ENCODE results near the gene ADGRB3.
A peak's percentile ranks its signal among the peaks of the same experiment; 100 is the strongest.
"Not testable (repeated sequence)": the region's sequence is repeated elsewhere in the genome, so short reads cannot be mapped to it uniquely, and the experiment has no call there.

The ADGRB3 gene

DNA sequence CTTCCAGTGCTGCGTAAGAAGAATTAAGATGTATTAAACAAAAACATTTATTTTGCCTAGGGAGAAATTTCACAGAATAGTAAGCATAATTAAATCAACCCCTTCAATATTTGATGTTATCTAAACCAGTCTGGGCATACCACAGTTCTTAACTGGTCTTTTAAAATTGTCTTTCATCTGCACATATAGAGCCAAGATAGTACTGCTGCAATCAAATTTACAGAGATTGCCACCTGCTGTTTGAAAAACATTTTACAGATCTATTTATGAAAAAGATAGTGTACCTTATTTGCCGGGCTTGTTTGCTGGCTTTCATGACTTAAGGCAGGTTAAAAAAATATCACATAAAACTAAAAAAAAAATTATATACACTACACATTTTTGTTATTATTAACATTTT is 323.2 kb downstream of the ADGRB3 start:
- no peak for DNase-seq (ENCODE audit: low spot score)

DNA sequence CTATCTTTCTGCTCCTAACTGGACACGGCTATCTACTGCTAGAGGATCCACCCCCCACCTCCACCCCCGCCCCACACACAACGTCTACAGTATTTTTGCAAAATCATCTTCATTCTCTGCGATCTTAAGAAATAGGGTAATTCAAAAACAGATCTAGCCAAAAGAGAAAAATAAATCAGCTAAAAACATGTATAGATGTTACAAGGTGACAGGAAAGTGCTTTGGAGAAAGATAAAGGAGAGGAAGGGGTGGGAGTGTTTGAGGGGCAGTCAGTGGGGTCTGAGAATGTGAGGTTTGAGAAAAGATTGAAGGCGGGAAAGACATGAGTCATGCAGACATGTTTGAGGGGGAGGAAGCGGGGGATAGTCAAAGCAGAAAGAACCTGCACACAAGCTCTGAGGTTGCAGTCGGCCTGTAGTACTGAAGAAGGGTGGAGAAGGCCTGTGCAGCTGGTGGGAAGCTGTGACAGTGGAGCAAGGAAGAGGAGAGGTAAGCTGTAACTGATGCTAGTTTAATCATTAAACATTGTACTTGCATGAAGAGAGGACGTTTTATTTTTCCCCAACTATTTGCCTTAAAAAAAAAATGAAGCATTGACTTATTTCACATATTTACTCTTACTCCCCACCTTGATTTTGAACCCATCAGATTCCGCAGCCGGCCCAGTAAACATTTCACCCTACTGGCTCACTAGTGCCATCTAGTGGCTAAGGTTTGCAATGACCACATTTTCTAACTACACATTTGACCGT is 332.6 kb downstream of the ADGRB3 start:
- DNase-seq (ENCODE audit: low spot score), result peak; percentile 75

DNA sequence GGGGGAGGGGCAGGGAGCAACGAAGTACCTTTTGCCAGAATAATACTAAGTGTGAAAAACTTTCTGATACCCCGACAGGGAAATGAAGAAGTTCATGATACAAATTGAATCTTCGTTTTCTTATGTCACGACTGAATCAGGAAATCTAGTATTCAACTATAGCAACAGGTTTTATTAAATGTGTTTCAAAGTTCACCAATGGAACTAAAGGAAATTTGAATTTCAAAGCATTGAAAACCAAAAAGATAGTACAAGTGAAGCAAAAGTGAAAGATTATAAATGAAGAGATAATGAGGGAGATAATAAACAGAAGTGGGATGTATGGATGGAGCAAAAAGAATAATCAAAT is 333.2 kb downstream of the ADGRB3 start:
- DNase-seq (ENCODE audit: low spot score), result no peak

DNA sequence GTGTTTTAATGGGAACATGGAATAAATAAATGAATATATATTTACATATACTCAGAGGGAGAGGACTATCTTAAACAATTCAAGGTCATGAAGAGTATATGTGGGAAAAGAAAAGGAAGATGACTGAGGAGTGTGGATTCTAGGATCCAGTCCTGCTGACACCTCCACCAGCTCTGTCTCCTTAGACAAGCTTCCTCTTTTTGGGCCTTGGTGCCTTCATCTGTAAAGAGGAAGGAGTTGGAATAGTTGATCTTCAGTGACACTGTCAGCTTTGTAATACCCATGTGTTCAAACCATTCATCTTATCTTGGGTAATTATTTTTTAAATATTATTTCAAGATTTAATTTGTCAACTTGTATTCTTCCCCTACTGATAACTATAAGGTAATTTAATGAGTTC is 338.0 kb downstream of the ADGRB3 start:
- DNase-seq (ENCODE audit: low spot score), result no peak

DNA sequence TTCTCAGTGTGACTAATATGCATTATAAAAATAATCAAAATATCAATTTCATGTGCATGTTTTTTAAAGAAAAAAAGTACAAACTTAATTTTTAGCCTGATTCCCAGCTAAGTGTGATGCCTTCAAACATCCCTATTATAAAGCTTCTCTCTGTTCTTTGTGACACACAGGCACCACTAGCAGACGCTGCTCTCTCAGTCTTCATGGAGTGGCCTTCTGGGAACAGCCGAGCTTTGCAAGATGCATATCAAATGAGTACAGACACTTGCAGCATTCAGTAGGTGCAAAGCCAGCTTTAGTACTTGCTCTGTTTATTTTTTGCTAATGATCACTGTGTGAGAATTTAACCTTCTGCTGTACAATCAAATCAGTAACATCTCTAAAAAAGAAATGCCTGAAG is 340.0 kb downstream of the ADGRB3 start:
- no peak for DNase-seq (ENCODE audit: low spot score)

DNA sequence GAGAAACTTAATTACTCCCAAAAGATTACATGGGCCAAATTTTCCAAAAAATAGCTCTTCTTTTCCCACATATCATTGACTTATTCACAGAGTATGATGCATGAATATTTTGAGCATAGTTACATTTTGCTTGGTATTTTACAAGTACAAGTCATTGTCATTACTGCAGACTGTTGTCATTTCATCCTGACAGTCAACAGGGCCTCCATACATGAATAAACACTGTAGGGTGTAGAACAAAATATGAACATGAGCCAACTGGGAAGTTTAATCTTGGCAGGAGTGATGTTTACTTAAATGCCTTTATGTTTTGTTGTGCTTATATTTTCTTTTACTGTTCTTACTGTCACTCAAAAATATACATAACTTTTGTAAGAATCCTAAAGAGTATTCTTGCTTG is 340.7 kb downstream of the ADGRB3 start:
- DNase-seq (ENCODE audit: low spot score), result no peak

DNA sequence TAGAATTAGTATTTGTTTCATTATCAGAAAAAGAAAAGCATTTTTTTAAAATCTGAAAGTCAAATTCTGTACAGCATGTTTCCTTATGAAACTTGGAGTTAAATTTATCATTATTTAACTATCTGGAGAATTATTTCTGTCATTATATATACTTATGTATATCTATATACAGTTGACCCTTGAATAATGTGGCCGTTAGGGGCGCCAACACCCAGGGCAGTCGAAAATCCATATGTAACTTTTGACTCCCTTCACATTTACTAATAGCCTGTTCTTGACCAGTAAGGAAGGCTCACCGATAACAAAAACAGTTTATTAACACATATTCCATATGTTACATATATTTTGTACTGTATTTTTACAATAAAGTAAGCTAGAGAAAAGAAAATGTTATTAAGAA is 341.2 kb downstream of the ADGRB3 start:
- DNase-seq (ENCODE audit: low spot score), result no peak

DNA sequence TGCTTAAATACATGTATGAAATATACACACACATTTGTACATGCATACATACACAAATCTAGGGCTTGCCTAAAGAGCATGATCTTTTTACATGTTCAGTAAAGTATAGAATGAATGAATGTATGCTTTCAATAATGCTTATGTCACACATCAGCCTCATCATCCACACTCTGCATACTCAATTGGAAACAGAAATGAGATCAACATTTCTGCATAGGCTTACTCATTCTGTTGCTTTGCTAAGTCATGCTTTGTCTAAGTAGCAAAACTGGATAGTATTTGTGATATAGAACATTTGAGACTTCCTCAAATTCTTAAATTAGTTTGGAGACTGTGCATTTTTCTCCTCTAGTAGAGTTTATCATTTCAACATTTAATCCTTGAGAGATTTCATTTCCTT is 343.3 kb downstream of the ADGRB3 start:
- DNase-seq (ENCODE audit: low spot score), result no peak

DNA sequence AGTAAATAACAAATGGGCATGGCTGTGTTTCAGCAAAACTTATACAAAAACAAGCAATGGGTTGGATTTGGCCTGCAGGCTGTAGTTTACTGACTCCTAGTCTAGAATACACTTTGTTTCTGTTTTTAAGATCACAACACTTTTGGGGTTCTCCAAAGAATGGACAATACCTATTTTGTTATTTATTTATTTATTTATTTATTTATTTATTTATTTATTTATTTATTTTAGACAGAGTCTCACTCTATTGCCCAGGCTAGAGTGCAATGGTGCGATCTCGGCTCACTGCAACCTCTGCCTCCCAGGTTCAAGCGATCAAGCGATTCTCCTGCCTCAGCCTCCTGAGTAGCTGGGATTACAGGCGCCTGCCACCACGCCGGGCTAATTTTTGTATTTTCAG is 346.6 kb downstream of the ADGRB3 start:
- DNase-seq (ENCODE audit: low spot score), result not testable (repeated sequence)

DNA sequence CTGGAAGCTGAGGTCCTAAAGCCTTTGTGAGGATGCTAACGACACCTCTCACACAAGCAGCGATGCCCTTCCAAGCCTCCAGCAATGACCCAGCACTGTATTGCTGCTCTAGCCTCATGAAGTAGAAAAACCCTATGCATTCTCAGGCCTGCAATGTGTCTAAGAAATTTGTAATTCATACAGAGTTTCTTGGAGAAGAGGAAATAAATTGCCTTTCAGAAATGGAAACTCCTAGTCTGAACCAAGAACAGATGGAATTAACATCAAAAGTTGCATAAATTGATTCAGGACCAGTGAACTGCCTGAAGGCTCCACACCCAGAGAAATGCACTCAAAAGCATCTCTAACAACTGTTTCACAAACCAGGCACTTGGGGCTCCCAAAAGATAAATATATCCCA is 353.6 kb downstream of the ADGRB3 start:
- DNase-seq (ENCODE audit: low spot score), result no peak

DNA sequence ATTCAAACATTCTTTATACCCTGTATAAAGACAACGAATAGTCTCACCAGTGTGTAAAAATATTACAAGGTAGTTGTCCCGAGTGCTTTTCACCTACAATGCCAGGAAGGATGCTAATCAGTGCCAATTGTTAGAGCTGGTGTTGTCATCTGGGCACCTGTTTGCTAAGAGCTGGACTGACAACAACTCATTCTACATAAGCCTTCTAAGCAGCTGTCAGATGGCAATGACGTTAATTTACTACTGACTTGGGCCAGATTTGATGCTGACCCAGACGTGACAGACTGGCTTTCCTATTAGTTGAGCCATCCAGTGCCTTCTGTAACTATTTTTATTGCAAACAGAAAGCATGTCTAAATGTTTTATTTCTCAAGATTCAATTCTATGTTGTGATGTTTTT is 355.2 kb downstream of the ADGRB3 start:
- DNase-seq (ENCODE audit: low spot score), result no peak

DNA sequence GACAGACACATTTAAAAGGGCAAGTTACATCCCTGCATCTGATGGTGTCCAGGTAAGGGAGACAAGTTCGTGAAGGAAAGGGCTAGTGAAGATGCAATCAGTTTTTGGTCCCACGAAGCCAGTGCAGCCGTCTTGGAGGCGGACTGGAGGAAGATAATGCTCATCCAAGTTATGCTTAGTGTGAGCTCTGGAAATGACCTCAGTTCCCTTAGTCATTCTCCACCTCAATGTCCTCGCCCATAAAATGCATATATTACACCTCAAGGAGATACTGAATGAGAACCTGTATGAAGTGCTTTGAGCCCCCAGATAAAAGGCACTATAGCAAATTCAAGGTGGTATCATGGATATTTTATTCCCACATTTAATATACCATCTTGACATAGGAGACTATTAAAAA is 358.8 kb downstream of the ADGRB3 start:
- no peak for DNase-seq (ENCODE audit: low spot score)

DNA sequence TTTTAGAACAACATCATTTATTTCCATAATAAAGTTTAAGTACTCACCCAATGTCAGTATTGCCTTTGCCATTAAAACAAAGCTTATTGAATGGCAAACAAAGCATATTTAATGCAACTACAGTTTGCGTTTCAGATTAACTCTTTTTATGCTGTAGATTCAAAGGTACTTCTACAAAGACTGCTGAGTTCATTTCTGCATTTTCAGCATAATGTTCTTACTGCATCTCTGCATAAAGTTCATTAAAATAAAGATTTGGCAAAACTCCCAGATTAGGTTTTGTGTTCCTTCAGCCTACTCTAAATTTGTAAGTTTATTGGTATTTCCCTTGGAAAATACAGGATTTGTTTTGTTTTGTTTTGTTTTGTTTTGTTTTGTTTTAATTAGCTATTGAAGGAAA is 359.4 kb downstream of the ADGRB3 start:
- no peak for DNase-seq (ENCODE audit: low spot score)

DNA sequence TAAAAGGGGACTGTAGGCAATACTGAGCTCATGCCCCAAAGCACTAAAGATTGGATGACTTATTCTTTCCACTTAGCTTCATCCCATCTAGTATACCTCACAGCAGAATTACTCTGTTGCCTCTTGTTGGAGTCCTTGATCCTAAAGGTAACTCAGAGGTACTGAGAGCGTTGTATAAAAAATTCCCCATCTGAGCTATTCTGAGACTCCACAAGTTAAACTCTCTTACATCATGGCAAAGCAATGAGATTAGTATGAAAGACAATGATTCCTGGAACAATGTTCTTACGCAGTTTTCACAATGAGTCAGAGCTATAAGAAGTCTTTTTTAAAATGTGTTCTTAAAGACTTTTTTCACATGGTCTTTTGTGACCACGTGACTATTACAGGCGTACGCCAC is 370.1 kb downstream of the ADGRB3 start:
- no peak for DNase-seq (ENCODE audit: low spot score)

DNA sequence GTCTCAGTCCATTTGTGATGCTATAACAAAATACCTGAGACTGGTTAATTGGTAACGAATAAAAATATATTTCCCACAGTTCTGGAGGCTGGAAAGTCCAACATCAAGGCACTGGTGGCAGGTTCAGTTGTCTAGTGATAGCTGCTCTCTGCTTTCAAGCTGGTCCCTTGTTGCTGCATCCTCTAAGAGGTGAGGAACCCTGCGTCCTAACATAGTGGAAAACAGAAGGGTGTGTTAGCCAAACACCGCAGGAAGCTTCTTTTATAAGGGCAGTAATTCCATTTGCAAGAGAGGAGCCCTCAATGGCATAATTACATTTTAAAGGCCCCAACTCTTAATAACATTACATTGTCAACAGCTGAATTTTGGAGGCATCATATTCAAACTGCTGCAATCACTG is 372.7 kb downstream of the ADGRB3 start:
- DNase-seq (ENCODE audit: low spot score), result no peak

DNA sequence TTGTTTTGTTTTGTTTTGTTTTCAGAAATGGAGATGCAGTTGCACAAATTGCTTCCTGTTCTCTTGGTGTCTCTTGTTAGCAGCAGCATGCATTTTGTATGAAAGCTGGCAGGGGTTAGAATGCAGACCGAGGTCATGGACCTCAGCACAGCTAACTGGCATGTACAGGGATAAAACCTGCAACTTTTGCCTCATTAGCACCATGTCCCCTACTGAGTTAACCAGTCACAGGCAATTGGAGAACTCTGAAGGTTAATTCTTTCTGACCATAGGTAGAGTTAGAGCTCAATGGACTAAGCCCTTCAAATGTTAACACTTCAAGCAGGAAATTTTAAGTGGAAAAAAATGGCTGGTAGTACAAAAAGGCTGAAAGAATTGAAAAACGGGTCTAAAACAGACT is 377.1 kb downstream of the ADGRB3 start:
- no peak for DNase-seq (ENCODE audit: low spot score)

DNA sequence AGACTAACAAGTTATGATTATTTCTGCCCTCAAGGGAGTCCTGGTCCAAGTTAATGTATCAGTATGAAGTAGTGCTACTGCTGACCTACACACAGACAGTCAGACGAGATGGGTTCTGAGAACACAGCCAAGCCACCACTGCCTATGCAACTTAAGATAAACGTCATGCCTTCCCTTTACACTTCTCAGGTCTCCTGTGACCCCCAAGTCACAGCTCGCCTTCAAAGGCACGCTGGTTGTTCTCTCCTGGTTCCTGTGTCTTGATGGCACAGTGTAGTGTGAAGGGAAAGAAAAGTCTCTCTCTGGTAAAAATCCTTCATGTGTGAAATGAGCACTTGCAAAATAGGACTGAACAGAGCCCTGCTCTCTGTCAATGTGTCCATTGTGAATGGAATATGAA is 377.8 kb downstream of the ADGRB3 start:
- no peak for DNase-seq (ENCODE audit: low spot score)

DNA sequence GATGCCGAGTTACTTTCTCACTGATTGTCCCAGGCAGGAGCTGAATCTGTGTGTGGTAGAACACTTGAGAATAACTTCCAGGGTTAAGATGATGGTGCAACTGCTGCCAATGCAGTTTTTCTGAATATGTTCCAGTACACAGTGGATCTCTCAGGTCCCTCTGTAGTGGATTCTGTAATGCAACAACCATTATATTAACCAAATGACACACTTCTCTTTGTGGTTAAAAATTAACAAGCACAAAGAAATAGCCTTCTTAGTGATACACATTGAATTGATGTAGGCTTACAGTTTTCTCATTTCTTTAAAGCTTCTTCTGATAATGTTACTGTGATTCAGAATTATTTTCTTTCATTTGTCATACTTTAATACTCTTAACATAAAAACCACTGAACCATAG is 383.8 kb downstream of the ADGRB3 start:
- no peak for DNase-seq (ENCODE audit: low spot score)

DNA sequence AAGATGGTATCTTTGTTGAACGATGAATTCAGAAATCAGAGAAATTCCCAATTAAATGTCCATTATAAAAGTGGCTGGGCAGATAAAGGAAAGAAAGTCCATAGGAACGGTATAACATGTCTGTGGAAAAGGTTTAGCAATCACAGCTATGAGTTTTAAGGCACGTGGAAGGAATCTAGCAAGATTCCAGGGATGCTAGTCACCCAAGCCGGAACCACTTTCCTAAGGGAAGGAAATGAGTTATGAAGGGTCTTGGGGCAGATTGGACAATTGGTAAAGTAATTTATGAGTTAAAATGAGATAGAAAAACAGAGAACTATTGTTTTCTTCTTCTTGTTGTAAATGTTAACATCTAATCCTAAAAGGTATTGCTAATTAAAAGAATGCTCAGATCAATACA is 384.8 kb downstream of the ADGRB3 start:
- DNase-seq (ENCODE audit: low spot score), result no peak

DNA sequence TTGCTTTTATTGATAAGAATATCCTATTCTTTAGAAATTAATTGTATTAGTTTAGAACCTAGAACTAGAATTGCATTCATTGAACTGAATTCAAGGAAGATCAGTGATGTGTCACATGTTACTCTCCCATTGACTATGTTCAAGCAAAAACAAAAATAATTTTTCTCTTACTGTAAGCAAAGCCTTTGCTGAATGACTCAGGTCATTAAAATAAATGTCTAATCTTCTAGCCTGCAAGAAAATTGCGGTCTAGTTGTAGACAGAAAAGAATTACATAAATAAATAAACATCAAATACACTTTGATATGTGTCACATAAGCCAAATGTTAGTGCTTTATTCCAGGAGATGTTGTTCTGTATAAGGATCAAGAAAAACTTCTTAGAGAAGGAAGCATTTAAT is 387.9 kb downstream of the ADGRB3 start:
- no peak for DNase-seq (ENCODE audit: low spot score)

DNA sequence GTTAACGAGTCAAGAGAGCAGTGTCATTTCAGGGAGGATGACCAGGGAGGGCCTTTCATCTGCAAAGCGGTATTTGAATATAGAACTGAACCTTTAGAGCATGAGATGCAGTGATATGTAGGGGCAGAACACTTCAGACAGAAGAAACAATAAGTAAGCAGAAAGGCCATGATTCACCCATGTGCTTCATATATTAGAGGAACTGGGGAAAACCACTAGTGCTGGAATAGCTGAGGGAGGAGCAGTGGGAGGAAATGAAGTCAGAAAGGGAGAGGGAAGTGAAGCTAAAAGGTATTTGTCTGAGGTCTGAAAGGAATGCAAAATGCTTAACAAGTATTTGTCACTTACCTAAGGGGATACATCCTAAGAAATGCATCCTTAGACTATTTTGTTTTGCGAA is 391.2 kb downstream of the ADGRB3 start:
- no peak for DNase-seq (ENCODE audit: low spot score)

DNA sequence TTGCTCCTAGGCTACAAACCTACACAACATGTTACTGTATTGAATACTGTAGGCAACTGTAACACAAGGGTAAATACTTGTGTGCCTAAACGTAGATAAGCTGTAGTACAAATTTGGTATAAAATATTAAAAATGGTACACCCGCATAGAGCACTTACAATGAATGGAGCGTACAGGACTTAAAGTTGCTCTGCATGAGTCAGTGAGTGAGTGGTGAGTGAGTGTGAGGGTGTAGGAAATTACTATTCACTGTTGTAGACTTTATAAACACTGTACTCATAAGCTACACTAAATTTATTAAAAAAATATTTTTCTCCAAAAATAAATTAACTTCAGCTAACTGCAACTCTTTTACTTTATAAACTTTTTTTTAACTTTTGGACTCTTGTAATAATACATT is 391.6 kb downstream of the ADGRB3 start:
- DNase-seq (ENCODE audit: low spot score), result no peak

DNA sequence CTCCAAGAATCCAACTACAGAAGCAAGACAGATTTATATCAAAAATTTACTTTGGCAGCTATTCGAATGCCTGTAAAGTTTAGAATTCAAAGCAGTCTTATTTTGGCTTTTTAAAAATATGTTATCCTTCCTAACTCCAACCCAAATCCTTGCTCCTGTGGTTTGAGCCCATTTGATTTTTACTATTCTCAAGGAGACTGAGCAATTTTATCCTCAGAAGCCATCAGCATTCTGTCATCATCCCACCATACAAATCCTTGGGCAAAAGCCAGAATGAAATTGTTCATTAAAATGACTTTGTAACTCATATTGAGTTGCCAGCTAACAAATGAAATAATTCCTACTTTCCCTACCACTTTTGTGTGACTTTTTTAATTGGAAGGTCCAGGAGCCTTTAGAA is 392.8 kb downstream of the ADGRB3 start:
- no peak for DNase-seq (ENCODE audit: low spot score)

DNA sequence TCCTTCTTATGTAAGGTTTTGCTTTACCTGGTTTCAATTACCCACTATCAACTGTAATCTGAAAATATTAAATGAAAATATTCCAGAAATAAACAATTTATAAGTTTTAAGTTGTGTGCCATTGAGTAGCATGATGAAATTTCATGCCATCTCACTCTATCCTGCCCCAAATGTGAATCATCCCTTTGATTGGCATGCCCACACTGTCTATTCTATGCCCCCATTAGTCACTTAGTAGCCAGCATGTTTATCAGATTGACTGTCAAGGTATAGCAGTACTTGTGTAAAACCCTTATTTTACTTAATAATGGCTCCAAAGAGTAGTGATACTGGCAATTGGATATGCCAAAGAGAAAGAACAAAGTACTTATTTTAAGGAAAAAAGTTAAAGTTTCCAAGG is 403.8 kb downstream of the ADGRB3 start:
- no peak for DNase-seq (ENCODE audit: low spot score)

DNA sequence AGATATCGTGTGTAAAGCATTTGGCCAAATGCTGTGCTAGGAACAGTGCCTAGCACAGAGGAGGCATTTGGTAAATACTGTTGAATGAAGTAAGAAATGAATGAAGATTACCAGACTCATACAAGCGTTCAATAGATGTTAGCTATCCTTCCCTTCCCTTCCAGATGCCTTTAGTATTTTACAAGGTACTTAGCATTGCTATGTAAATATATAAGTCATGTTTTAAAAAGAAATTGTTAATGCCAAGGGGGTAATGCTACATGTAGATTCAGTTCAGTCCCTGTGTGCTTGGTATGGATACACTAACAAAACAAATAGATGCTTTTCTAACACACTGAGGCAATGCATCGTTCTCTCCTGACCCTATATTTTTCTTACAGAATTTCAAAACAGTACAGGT is 407.2 kb downstream of the ADGRB3 start:
- DNase-seq (ENCODE audit: low spot score), result no peak

Data from hematopoietic multipotent progenitor cell treated with erythropoietin and hydrocortisone succinate and interleukin-3 and kit ligand, for 17 days (in vitro differentiated cells).